CD4-positive, alpha-beta T cell treated with Interleukin-2 at 100 ng/mL for 4 hours (primary cell): ENCODE results near the gene TAF1A.

Experiments
- DNase-seq: peaks from one replicate; pipeline ENCODE4 v3.0.0-alpha.2; 2020; ENCODE audit warnings: low spot score

Gene TAF1A

GRCh38 chr1:222535455-222535854 is 54.3 kb downstream of the TAF1A start:
- no peak for DNase-seq

- no peak for DNase-seq
These were observed 58.9 kb downstream of the TAF1A start for GRCh38 chr1:222530852-222531251.

- no peak for DNase-seq
These were observed 59.8 kb downstream of the TAF1A start for GRCh38 chr1:222529916-222530315.

GRCh38 chr1:222529181-222529580 is 60.6 kb downstream of the TAF1A start:
- DNase-seq = no peak

GRCh38 chr1:222525951-222526350 is 63.8 kb downstream of the TAF1A start:
- no peak for DNase-seq

GRCh38 chr1:222523852-222524251 is 65.9 kb downstream of the TAF1A start:
- no peak for DNase-seq

- no peak for DNase-seq
These were observed 67.4 kb downstream of the TAF1A start for GRCh38 chr1:222522105-222522915.

GRCh38 chr1:222521299-222522104 is 68.2 kb downstream of the TAF1A start:
- no peak for DNase-seq
